Astrocyte (in vitro differentiated cells and primary cell): ENCODE results near the gene COBL. TPM values are rescaled to one million over a fixed set of nuclear protein-coding genes. Genes with fewer than 3 reads are reported as not detected.

ENCODE experiments used
- DNase-seq: peaks from one replicate; pipeline ENCODE4 v3.0.0-alpha.2; 2010; ENCODE audit warnings: low read depth
- FAIRE-seq: peaks from 2 replicates; lab custom pipeline; 2011; peaks lifted over from hg19 to GRCh38; lab: Jason Lieb, UNC
- H2AFZ ChIP-seq: 2 replicates; pipeline ENCODE4 v1.6.0; 2012; ENCODE audit warnings: low read depth, low read length, inconsistent platforms
- H3K27ac ChIP-seq: 2 replicates; pipeline ENCODE4 v1.5.1; 2011; ENCODE audit warnings: low read depth, low read length, inconsistent platforms
- H3K27me3 ChIP-seq: 2 replicates; pipeline ENCODE4 v1.6.0; 2011; ENCODE audit warnings: low read length, inconsistent platforms; ENCODE audit not compliant: insufficient read depth
- H3K36me3 ChIP-seq: 2 replicates; pipeline ENCODE4 v1.5.1; 2011; ENCODE audit warnings: low read length, inconsistent platforms; ENCODE audit not compliant: insufficient read depth
- H3K4me1 ChIP-seq: 2 replicates; pipeline ENCODE4 v1.5.1; 2011; ENCODE audit warnings: low read length, inconsistent platforms; ENCODE audit not compliant: insufficient read depth
- H3K4me2 ChIP-seq: 2 replicates; pipeline ENCODE4 v1.6.0; 2012; ENCODE audit warnings: low read length, inconsistent platforms
- H3K4me3 ChIP-seq: 2 replicates; pipeline ENCODE4 v1.5.1; 2011; ENCODE audit warnings: low read depth, mild to moderate bottlenecking, low read length, inconsistent platforms; ENCODE audit not compliant: insufficient read depth
- H3K79me2 ChIP-seq: 2 replicates; pipeline ENCODE4 v1.6.0; 2012; ENCODE audit warnings: mild to moderate bottlenecking, low read length, inconsistent platforms; ENCODE audit not compliant: insufficient read depth
- H3K9ac ChIP-seq: 2 replicates; pipeline ENCODE4 v1.6.0; 2012; ENCODE audit warnings: mild to moderate bottlenecking, low read length, inconsistent platforms
- H3K9me3 ChIP-seq: 2 replicates; pipeline ENCODE4 v1.5.1; 2012; ENCODE audit warnings: low read depth, mild to moderate bottlenecking, low read length, inconsistent platforms; ENCODE audit not compliant: insufficient read depth
- H4K20me1 ChIP-seq: 2 replicates; pipeline ENCODE4 v1.6.0; 2012; ENCODE audit warnings: low read length, inconsistent platforms; ENCODE audit not compliant: insufficient read depth
- H3K27ac Mint-ChIP-seq: one replicate; pipeline ENCODE4 v1.8.0; 2021; ENCODE audit warnings: mild to moderate bottlenecking, mixed read lengths; ENCODE audit not compliant: unreplicated experiment
- H3K27me3 Mint-ChIP-seq: one replicate; pipeline ENCODE4 v1.8.0; 2021; ENCODE audit warnings: low read depth, mixed read lengths; ENCODE audit not compliant: unreplicated experiment
- H3K36me3 Mint-ChIP-seq: one replicate; pipeline ENCODE4 v1.8.0; 2021; ENCODE audit warnings: low read depth, mixed read lengths; ENCODE audit not compliant: unreplicated experiment
- H3K4me1 Mint-ChIP-seq: one replicate; pipeline ENCODE4 v1.8.0; 2021; ENCODE audit warnings: low read depth, mixed read lengths; ENCODE audit not compliant: unreplicated experiment
- H3K4me3 Mint-ChIP-seq: one replicate; pipeline ENCODE4 v1.8.0; 2021; ENCODE audit warnings: mild to moderate bottlenecking, moderate library complexity, mixed read lengths; ENCODE audit not compliant: unreplicated experiment
- H3K9me3 Mint-ChIP-seq: one replicate; pipeline ENCODE4 v1.8.0; 2021; ENCODE audit warnings: mild to moderate bottlenecking, mixed read lengths; ENCODE audit not compliant: unreplicated experiment
- CTCF ChIP-seq: IDR thresholded peaks from 2 replicates; pipeline ENCODE4 v1.5.1; 2011; ENCODE audit warnings: low read depth, mild to moderate bottlenecking, inconsistent platforms, low read length, moderate library complexity; ENCODE audit not compliant: insufficient read depth
- EZH2 ChIP-seq: IDR thresholded peaks from 2 replicates; pipeline ENCODE4 v1.6.1; 2012; ENCODE audit warnings: mild to moderate bottlenecking, low read length, inconsistent platforms; ENCODE audit not compliant: insufficient read depth
- total RNA-seq: library from RNA; stranded (reverse); gene quantifications from 2 replicates; pipeline ENCODE4 v1.2.1, GENCODE V29; 2021

COBL gene
- total RNA-seq, 1 donor from 2014 or later: 6.4 TPM

- FAIRE-seq: no peak
- Mint-ChIP-seq H3K36me3 (peaks cover 6% of the 10 kb centered on the region), H3K27ac (no peak overlapping the region), H3K4me3 (no peak overlapping the region), H3K9me3 (no peaks in the 10 kb centered on the region), H3K27me3 (no peaks in the 10 kb centered on the region), H3K4me1 (peaks cover 16% of the 10 kb centered on the region)
- Histone ChIP-seq H3K4me2 (no peak overlapping the region), H4K20me1 (no peaks in the 10 kb centered on the region), H3K9ac (no peak overlapping the region), H3K79me2 (no peaks in the 10 kb centered on the region), H2AFZ (no peak overlapping the region), H3K27ac (no peak overlapping the region), H3K27me3 (no peaks in the 10 kb centered on the region), H3K36me3 (no peaks in the 10 kb centered on the region), H3K9me3 (no peaks in the 10 kb centered on the region), H3K4me1 (peaks cover 17% of the 10 kb centered on the region), H3K4me3 (no peak overlapping the region)
- no peak for TF ChIP-seq CTCF
- no peak for TF ChIP-seq EZH2
- no peak for DNase-seq
Measured at GRCh38 chr7:51126813-51127617, 189.6 kb downstream of the COBL start.

GRCh38 chr7:51126324-51126723 is 190.3 kb downstream of the COBL start:
- Mint-ChIP-seq H3K27ac (no peak overlapping the region), H3K9me3 (peaks cover 2% of the 10 kb centered on the region), H3K27me3 (no peaks in the 10 kb centered on the region), H3K4me1 (peaks cover 21% of the 10 kb centered on the region), H3K36me3 (peaks cover 4% of the 10 kb centered on the region), H3K4me3 (no peak overlapping the region)
- TF ChIP-seq CTCF (no peak), EZH2 (no peak)
- no peaks in the 10 kb centered on the region for H3K79me2 ChIP-seq
- no peak overlapping the region for H3K27ac ChIP-seq
- FAIRE-seq (no peak), DNase-seq (no peak)
- H3K9me3 ChIP-seq: no peaks in the 10 kb centered on the region
- peaks cover 18% of the 10 kb centered on the region for H3K4me1 ChIP-seq
- H3K9ac ChIP-seq: no peak overlapping the region
- H3K4me3 ChIP-seq: no peak overlapping the region
- no peaks in the 10 kb centered on the region for H4K20me1 ChIP-seq
- H3K4me2 ChIP-seq: no peak overlapping the region
- H2AFZ ChIP-seq: no peak overlapping the region
- H3K36me3 ChIP-seq: no peaks in the 10 kb centered on the region
- H3K27me3 ChIP-seq: no peaks in the 10 kb centered on the region

- peaks cover 4% of the 10 kb centered on the region for H3K36me3 Mint-ChIP-seq
- H3K27ac Mint-ChIP-seq: no peak overlapping the region
- H3K4me2 ChIP-seq: no peak overlapping the region
- no peak overlapping the region for H3K9ac ChIP-seq
- no peak overlapping the region for H2AFZ ChIP-seq
- H3K36me3 ChIP-seq: no peaks in the 10 kb centered on the region
- H4K20me1 ChIP-seq: no peaks in the 10 kb centered on the region
- H3K9me3 Mint-ChIP-seq: peaks cover 5% of the 10 kb centered on the region
- H3K4me1 Mint-ChIP-seq: peaks cover 20% of the 10 kb centered on the region
- H3K27me3 Mint-ChIP-seq: no peaks in the 10 kb centered on the region
- no peak overlapping the region for H3K27ac ChIP-seq
- no peak overlapping the region for H3K4me3 ChIP-seq
- no peak overlapping the region for H3K4me3 Mint-ChIP-seq
- FAIRE-seq: no peak
- TF ChIP-seq EZH2 (no peak), CTCF (no peak)
- no peaks in the 10 kb centered on the region for H3K79me2 ChIP-seq
- peaks cover 18% of the 10 kb centered on the region for H3K4me1 ChIP-seq
- H3K27me3 ChIP-seq: no peaks in the 10 kb centered on the region
- no peaks in the 10 kb centered on the region for H3K9me3 ChIP-seq
- DNase-seq: no peak
Measured at GRCh38 chr7:51124321-51124720, 192.3 kb downstream of the COBL start.
